Kasumi-1 (cell line): ENCODE results near the gene METTL9.
"Not testable (repeated sequence)": the region's sequence is repeated elsewhere in the genome, so short reads cannot be mapped to it uniquely, and the experiment has no call there.

ENCODE experiments used
- DNase-seq, 2 experiments: peaks; one replicate each; lab custom pipeline; 2025; lab: John Stamatoyannopoulos, UW

Gene METTL9

GRCh38 chr16:21574372-21574771 lies 25.0 kb upstream of the METTL9 start:
- no peak for DNase-seq

GRCh38 chr16:21576323-21576722 lies 23.1 kb upstream of the METTL9 start:
- DNase-seq, result not testable (repeated sequence)

DNA sequence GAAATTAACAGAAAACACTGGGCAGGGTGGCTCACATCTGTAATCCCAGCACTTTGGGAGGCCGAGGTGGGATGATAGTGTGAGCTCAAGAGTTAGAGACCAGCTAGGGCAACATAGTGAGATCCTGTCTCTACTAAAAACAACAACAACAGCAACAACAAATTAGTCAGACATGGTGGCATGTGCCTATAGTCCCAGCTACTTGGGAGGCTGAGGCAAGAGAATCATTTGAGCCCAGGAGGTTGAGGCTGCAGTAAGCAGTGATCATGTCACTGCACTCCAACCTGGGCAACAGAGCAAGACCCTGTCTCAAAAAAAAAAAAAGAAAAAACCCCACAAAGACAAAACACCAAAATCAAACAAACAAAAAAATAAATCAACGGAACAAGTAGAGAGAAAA lies 21.9 kb upstream of the METTL9 start:
- not testable (repeated sequence) for DNase-seq

GRCh38 chr16:21578311-21578710 lies 21.1 kb upstream of the METTL9 start:
- DNase-seq, result not testable (repeated sequence)

GRCh38 chr16:21580131-21580530 lies 19.2 kb upstream of the METTL9 start:
- not testable (repeated sequence) for DNase-seq

- no peak for DNase-seq
Measured at GRCh38 chr16:21580807-21581206, 18.6 kb upstream of the METTL9 start.

GRCh38 chr16:21584817-21585216 lies 14.6 kb upstream of the METTL9 start:
- DNase-seq, result no peak

DNA sequence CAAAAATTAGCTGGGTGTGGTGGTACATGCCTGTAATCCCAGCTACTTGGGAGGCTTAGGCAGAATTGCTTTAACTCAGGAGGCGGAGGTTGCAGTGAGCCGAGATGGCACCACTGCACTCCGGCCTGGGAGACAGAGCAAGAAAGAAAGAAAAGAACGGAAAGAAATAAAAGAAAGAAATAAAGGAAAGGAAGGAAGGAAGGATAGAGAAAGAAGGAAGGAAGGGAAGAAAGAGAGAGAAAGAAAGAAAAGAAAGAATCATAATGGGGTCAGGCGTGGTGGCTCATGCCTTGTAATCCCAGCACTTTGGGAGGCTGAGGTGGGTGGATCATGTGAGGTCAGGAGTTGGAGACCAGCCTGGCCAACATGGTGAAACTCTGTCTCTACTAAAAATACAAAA lies 10.8 kb upstream of the METTL9 start:
- DNase-seq, result not testable (repeated sequence)

DNA sequence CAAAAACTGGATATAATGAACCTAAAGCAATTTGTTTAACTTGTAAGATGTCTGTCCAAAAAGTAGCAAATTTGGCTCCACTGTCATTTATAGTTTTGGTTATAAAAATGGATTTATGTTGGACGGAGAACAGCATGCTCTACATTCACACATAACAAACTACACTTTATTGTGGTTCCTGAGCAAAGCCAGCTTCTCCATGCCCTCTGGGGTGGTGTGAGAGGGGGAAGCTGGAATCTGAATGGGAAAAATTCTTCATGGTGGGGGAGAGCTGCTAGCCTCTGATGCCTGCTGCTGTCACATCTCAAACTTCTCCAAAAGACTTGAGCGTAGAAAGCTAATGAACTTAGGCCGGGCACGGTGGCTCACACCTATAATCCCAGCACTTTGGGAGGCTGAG lies 9.8 kb upstream of the METTL9 start:
- no peak for DNase-seq

DNA sequence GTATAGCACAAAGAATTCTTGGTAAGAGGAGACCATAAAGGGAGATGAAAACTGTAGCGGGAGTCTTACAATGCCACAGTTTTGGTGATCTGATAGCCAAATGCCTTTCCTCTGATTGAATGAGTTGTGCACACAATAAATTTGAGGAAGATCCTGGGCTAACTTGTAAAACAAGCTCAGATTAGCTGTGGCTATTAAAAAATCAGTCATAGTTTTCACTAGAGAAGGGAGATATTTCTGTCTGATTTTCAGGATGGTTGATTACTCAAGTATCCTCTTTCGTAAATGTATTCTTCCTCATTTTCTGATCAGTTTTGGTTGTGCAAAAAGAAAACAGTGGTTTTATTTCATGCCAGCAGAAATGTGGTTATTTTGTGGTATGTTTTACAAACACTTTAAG lies 9.1 kb upstream of the METTL9 start:
- DNase-seq, result peak; percentile 21 to 42

GRCh38 chr16:21590796-21591195 lies 8.6 kb upstream of the METTL9 start:
- no peak for DNase-seq

- no peak for DNase-seq
Measured at GRCh38 chr16:21592191-21592590, 7.2 kb upstream of the METTL9 start.

- DNase-seq, result no peak
Measured at GRCh38 chr16:21593530-21594289, 5.7 kb upstream of the METTL9 start.

DNA sequence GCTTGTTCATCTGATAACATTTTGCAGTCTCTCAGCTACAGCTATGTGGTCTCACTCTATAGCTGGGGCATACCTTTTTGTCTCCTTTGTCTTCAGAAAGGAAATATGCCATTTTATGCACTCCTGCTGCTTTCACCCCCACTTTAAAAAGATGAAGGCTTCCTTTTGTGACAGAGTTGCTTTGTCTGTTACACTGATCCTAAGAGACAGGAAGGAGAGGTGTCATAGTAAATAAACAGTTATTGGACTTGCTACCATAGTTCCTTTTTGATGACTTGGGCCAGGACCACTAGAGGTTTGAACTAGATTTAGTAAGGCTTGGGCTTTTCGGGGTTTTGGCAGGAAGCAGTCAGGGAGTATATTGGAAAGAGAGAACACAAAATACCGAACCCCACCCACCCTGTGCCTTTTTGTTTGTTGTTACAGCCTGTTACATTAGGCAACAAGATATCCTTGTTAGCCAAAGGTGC lies 1.8 kb upstream of the METTL9 start:
- DNase-seq, result no peak

- DNase-seq, result no peak
Measured at GRCh38 chr16:21598206-21598605, 1.2 kb upstream of the METTL9 start.

- peak; percentile 17 to 35 for DNase-seq
Measured at GRCh38 chr16:21598701-21599121, 666 bp upstream of the METTL9 start.

DNA sequence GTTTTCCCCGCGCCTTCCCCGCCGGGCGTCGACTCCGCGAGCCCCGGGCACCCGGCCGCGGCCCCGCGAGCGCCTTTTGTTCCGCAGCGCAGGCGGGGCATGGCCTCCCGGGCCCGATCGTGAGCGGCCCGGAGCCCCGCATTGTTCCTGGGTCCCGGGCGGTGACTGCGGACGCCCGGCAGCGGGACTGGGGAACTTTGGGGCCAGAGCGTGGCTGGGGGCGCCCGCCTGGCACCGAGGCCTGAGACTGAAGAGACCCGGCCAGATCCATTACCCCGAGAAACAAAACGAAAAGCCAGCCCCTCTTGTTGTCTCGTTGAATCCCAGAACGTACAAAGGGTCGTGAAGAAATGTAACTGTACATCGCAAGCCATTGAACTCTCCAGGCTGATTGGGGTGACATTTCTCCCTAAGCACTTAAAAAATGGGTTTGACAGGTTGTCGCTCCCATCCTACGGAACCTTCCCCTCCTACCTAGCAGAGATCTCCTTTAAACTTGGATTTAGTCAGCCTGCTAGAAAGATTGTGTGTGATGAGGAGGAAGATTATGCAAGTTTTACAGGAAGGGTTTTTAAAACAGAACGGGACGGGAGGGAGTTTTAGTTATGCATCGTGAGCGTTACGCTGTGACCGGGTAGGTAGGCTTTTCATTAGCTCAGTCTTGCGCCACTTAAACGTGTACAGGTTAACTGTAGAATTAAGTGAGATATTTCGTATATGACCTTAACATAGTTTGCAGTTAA lies 825 bp downstream of the METTL9 start:
- DNase-seq, result peak; percentile 41 to 52

DNA sequence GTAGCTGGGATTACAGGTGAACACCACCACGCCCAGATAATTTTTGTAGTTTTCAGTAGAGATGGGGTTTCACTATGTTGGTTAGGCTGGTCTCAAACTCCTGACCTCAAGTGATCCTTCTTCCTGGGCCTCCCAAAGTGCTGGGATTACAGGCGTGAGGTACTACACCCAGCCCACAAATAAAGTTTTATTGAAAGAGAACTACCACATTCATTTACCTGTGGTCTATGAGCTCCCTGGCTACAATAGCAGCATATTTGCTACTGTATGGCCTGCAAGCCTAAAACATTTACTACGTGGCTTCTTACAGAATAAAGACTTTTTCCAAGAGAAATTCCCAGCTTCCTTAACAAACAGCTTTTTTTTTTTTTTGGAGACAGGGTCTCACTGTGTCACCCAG lies 3.4 kb downstream of the METTL9 start:
- no peak for DNase-seq

GRCh38 chr16:21603928-21604327 lies 4.6 kb downstream of the METTL9 start:
- DNase-seq, result no peak

- not testable (repeated sequence) for DNase-seq
Measured at GRCh38 chr16:21605848-21606247, 6.5 kb downstream of the METTL9 start.

DNA sequence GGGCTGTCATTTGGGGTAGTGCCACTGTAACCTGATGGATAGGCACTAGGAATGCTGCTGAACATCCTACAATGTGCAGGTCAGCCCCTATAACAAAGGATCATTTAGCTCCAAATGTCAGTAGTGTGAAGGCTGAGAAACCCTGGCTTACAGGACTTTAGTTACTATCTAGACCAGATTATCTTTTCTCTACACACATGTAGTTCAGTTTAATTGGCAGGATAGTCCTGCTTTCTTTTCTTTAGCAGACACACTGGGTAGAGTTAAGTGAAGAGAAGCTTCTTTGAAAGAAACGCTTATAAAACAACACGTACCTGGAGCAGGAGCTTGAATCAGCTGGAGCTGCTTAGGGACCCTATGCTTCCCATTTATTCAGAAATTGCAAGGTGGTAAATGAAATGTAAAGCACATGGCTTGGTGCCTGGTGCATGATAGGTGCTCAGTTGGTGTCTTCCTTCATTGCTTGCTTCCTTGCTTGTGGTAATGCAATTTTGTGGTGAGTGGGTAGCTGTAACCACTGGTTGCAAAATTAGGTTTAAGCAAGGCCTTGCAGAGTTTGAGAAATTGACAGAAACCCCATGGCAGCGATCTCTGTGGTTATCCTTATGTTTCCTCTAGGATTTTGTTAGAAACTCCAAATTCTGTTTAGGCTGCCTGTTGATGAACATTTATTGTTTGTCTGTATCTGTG lies 9.4 kb downstream of the METTL9 start:
- DNase-seq, result peak; percentile 24 to 30

DNA sequence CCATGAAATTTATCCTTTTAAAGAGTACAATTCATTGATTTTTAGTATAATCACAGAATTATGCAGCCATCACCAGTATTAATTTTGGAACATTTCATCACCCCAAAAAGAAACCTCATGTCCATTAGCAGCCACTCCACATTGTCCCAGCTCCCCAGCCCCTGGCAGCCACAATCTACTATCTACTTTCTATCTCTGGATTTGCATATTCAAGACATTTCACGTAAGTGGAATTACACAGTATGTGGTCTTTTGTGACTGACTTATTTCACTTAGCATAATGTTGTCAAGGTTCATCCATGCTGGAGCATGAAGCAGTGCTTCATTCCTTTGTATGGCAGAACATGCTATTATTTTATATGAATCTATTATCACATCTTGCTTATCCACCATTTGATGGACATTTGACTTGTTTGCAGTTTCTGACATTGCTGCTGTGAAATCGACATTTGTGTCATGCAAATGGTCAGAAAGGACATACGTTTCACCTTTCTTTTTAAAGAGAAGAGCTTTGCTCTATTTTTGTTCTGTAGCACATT lies 10.7 kb downstream of the METTL9 start:
- no peak for DNase-seq
